Measurements from ENCODE around the gene NUP42. TPM values are rescaled to one million over a fixed set of nuclear protein-coding genes. Genes with fewer than 3 reads are reported as not detected.

NUP42 gene
- total and polyA plus RNA-seq, 9 of the 15 experiments (the other 6 are each of a cell fraction or from before 2014, with no cell fraction given): 41.8 to 86.4 (median 71.2) TPM

- TF ChIP-seq MEF2A (IDR thresholded peaks at IDR 0.05; ENCODE audit: control insufficient read depth, low read depth, low read length) (no peak), MEIS2 (IDR thresholded peaks at IDR 0.05; ENCODE audit: partially characterized antibody) (peak; percentile 77), ZNF280B (CRISPR knock-in tag; IDR thresholded peaks at IDR 0.05) (no peak), IRF1 (CRISPR knock-in tag; IDR thresholded peaks at IDR 0.05; ENCODE audit: borderline replicate concordance) (no peak)
Observed at GRCh38 chr7:23185980-23186379, 4.1 kb downstream of the NUP42 start (continued).

DNA sequence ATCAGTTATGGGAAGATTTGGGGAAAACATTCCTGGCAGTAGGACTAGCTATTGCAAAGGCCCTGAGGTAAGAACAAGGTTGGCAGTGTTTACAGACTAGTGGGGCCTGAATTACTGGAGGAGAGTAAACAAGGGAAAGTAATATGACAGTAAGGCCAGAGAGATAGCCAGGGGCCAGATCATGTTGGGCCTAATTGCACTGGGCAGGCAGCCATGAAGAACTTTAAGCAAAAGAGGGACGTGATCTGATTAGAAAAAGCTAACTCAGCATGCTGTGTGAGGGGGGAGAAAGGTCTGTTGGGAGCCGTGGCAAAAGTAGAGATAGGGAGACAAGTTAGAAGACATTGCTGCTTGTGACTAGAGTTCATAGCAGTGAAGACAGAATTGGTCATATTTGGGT lies 9.2 kb downstream of the NUP42 start:
- Histone ChIP-seq H3K9me1 (ENCODE audit: control insufficient read depth, insufficient read depth, low read length) (no peaks in the 10 kb centered on the region), H2AFZ (ENCODE audit: low read depth, low read length) (no peak overlapping the region), H3K4me3 (no peak overlapping the region), H3K9me3 (replicated peaks; ENCODE audit: control insufficient read depth, insufficient read depth, low read depth, low read length) (no peaks in the 10 kb centered on the region), H3K79me2 (ENCODE audit: control insufficient read depth, insufficient read depth, low read length) (peaks cover 56% of the 10 kb centered on the region), H3K36me3 (ENCODE audit: control insufficient read depth, insufficient read depth, low read length) (peaks cover 82% of the 10 kb centered on the region), H3K27me3 (ENCODE audit: control insufficient read depth in 2 of 2, insufficient read depth in 2 of 2, low read length in 2 of 2) (no peaks in the 10 kb centered on the region), H3K27ac (ENCODE audit: extremely low read depth, low read depth, low read length) (peak overlapping the region; percentile 46; the same call in 2 of the 3 replicates), H3K4me2 (ENCODE audit: insufficient read depth, low read length) (peak overlapping the region; percentile 32), H3K4me1 (replicated peaks in 1 of 2; ENCODE audit: control insufficient read depth in 2 of 2, insufficient read depth in 2 of 2, low read length in 2 of 2) (peaks cover 6 to 7% of the 10 kb centered on the region in 2 experiments; a peak in 3 of 5 replicates), H4K20me1 (replicated peaks; ENCODE audit: control insufficient read depth, insufficient read depth, low read length) (no peaks in the 10 kb centered on the region), H3K9ac (ENCODE audit: insufficient read depth in 1 of 2, low read depth in 2 of 2, low read length in 2 of 2) (no peak overlapping the region)
- no TSS peak for BruUV-seq (replicated peaks)
- ChIA-PET CTCF (ENCODE audit: low intra/inter-chr PET ratio) (no interaction called here), POLR2A (interaction anchor here (0.6 to 2.0 kb wide), 6 partner anchors 9 to 63 kb away, joined by 3 to 8 read pairs (median 4); no protein-coding TSS in a partner anchor)
- intact Hi-C loops (cut with micrococcal nuclease): no loop called here
- in situ Hi-C loops (cut with MboI): no loop called here
- 0% methylated on average over 2 of the region's 2 CpGs for WGBS (ENCODE audit: insufficient coverage, low coverage, missing lambda C conversion rate)
- peak; percentile 40 to 87 (median 60) for DNase-seq (ENCODE audit: extremely low read depth in 1 of 4, low spot score in 3 of 4)
- FAIRE-seq: peak; percentile 94
- ATAC-seq: peak; percentile 94
- TF ChIP-seq ZFPM2 (CRISPR knock-in tag; IDR thresholded peaks at IDR 0.05): no peak
- no peak for TF ChIP-seq CHD2 (IDR thresholded peaks at IDR 0.05; ENCODE audit: low read depth, low read length)
- TF ChIP-seq, protein P1, sequence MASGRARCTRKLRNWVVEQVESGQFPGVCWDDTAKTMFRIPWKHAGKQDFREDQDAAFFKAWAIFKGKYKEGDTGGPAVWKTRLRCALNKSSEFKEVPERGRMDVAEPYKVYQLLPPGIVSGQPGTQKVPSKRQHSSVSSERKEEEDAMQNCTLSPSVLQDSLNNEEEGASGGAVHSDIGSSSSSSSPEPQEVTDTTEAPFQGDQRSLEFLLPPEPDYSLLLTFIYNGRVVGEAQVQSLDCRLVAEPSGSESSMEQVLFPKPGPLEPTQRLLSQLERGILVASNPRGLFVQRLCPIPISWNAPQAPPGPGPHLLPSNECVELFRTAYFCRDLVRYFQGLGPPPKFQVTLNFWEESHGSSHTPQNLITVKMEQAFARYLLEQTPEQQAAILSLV (tag; IDR thresholded peaks at IDR 0.05): no peak
- TF ChIP-seq SAFB (IDR thresholded peaks at IDR 0.05; ENCODE audit: borderline replicate concordance, low read depth, low read length): no peak
- peak; percentile 95 for TF ChIP-seq NBN (IDR thresholded peaks at IDR 0.05; ENCODE audit: low read depth)
- no peak for TF ChIP-seq RNF219 (CRISPR knock-in tag; IDR thresholded peaks at IDR 0.05)
- no peak for TF ChIP-seq ZNF146 (CRISPR knock-in tag; IDR thresholded peaks at IDR 0.05; ENCODE audit: unreplicated experiment)
- no peak for TF ChIP-seq CREBBP (IDR thresholded peaks at IDR 0.05; ENCODE audit: low read depth, low read length)
- TF ChIP-seq PTBP1 (IDR thresholded peaks at IDR 0.05; ENCODE audit: low read depth, low read length): no peak
- TF ChIP-seq, protein P2, sequence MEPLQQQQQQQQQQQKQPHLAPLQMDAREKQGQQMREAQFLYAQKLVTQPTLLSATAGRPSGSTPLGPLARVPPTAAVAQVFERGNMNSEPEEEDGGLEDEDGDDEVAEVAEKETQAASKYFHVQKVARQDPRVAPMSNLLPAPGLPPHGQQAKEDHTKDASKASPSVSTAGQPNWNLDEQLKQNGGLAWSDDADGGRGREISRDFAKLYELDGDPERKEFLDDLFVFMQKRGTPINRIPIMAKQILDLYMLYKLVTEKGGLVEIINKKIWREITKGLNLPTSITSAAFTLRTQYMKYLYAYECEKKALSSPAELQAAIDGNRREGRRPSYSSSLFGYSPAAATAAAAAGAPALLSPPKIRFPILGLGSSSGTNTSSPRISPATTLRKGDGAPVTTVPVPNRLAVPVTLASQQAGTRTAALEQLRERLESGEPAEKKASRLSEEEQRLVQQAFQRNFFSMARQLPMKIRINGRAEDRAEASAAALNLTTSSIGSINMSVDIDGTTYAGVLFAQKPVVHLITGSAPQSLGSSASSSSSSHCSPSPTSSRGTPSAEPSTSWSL (CRISPR knock-in tag; IDR thresholded peaks at IDR 0.05; ENCODE audit: borderline replicate concordance): no peak
- no peak for TF ChIP-seq GATAD2B (IDR thresholded peaks at IDR 0.05; ENCODE audit: borderline replicate concordance)
